ENCODE measurements around the gene ZNF414.

ZNF414 gene

DNA sequence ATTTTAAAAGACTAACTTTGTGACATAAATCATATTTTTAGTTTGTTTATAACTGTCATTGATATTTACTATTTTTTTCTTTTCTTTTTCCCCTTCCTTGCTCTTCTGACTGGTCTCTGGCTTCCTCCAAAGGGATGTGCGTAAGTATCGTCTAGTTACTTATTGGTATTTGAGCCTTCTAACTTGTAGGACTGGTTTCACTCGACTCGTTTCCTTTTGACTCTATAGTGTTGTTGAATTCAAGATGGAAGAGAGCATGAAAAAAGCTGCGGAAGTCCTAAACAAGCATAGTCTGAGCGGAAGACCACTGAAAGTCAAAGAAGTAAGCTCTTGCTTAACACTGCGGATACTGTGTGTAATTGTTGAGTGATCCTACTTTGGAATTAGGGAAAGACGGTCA is 50.6 kb downstream of the ZNF414 start:
- no peaks in the 10 kb centered on the region for H3F3A ChIP-seq (ENCODE audit: low read depth)
- no peak overlapping the region for H2AFZ ChIP-seq (ENCODE audit: low read length)
- no peaks in the 10 kb centered on the region for H3K9me3 ChIP-seq (ENCODE audit: insufficient read depth, low read depth, low read length)
- no peak overlapping the region for H3K4me3 ChIP-seq (ENCODE audit: low read length, poor library complexity, severe bottlenecking)
- no peaks in the 10 kb centered on the region for H3K4me1 ChIP-seq (ENCODE audit: insufficient read depth, low read length, poor library complexity, severe bottlenecking)
- H4K20me1 ChIP-seq (ENCODE audit: insufficient read depth, low read length, poor library complexity, severe bottlenecking): peaks cover 94% of the 10 kb centered on the region
- H3K27me3 ChIP-seq (ENCODE audit: insufficient read depth, low read length, poor library complexity, severe bottlenecking): no peaks in the 10 kb centered on the region
- H3K79me2 ChIP-seq (ENCODE audit: insufficient read depth, low read length): peaks cover 94% of the 10 kb centered on the region
- H3K9ac ChIP-seq (ENCODE audit: low read depth, low read length, poor library complexity, severe bottlenecking): no peak overlapping the region
- H3K9me2 ChIP-seq (replicated peaks; ENCODE audit: low read depth, low read length): no peaks in the 10 kb centered on the region
- peaks cover 99% of the 10 kb centered on the region for H3K36me3 ChIP-seq (ENCODE audit: insufficient read depth, low read length)
- H3K4me2 ChIP-seq (ENCODE audit: low read depth, low read length, poor library complexity, severe bottlenecking): no peak overlapping the region
- TF ChIP-seq, protein P1, sequence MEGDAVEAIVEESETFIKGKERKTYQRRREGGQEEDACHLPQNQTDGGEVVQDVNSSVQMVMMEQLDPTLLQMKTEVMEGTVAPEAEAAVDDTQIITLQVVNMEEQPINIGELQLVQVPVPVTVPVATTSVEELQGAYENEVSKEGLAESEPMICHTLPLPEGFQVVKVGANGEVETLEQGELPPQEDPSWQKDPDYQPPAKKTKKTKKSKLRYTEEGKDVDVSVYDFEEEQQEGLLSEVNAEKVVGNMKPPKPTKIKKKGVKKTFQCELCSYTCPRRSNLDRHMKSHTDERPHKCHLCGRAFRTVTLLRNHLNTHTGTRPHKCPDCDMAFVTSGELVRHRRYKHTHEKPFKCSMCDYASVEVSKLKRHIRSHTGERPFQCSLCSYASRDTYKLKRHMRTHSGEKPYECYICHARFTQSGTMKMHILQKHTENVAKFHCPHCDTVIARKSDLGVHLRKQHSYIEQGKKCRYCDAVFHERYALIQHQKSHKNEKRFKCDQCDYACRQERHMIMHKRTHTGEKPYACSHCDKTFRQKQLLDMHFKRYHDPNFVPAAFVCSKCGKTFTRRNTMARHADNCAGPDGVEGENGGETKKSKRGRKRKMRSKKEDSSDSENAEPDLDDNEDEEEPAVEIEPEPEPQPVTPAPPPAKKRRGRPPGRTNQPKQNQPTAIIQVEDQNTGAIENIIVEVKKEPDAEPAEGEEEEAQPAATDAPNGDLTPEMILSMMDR (conservative IDR thresholded peaks at IDR 0.05; ENCODE audit: low read length): no peak
- no peak for TF ChIP-seq EZH2phosphoT487 (IDR thresholded peaks at IDR 0.05; ENCODE audit: borderline replicate concordance)

DNA sequence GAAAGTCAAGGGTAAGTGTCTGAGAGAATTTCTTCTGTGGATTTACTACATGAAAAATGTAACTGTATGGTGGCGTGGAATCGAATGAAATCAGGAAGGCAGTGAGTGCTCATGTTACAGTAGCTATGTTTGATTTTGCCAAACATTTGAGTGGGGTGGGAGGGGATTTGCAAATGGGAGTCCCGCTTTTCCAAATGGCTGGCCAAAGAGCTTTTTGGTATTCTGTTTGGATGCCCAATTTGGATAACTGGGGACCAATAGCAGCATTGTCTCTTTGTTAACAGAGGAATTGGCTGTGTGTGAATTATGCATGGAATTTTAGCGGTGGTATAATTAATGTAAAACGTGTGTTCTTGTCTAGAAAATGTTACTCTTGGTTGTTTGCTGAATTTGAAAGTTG is 51.4 kb downstream of the ZNF414 start:
- Histone ChIP-seq H3K9me3 (ENCODE audit: insufficient read depth, low read depth, low read length) (no peaks in the 10 kb centered on the region), H3K4me1 (ENCODE audit: insufficient read depth, low read length, poor library complexity, severe bottlenecking) (peaks cover under 1% of the 10 kb centered on the region), H3K79me2 (ENCODE audit: insufficient read depth, low read length) (peaks cover 96% of the 10 kb centered on the region), H3K4me3 (ENCODE audit: low read length, poor library complexity, severe bottlenecking) (no peak overlapping the region), H3F3A (ENCODE audit: low read depth) (no peaks in the 10 kb centered on the region), H3K9me2 (replicated peaks; ENCODE audit: low read depth, low read length) (no peaks in the 10 kb centered on the region), H3K9ac (ENCODE audit: low read depth, low read length, poor library complexity, severe bottlenecking) (no peak overlapping the region), H3K4me2 (ENCODE audit: low read depth, low read length, poor library complexity, severe bottlenecking) (no peak overlapping the region), H2AFZ (ENCODE audit: low read length) (no peak overlapping the region), H3K27me3 (ENCODE audit: insufficient read depth, low read length, poor library complexity, severe bottlenecking) (no peaks in the 10 kb centered on the region), H3K36me3 (ENCODE audit: insufficient read depth, low read length) (peaks cover 99% of the 10 kb centered on the region), H4K20me1 (ENCODE audit: insufficient read depth, low read length, poor library complexity, severe bottlenecking) (peaks cover 97% of the 10 kb centered on the region)
- TF ChIP-seq EZH2phosphoT487 (IDR thresholded peaks at IDR 0.05; ENCODE audit: borderline replicate concordance): no peak
- TF ChIP-seq, protein P1 (conservative IDR thresholded peaks at IDR 0.05; ENCODE audit: low read length): no peak

DNA sequence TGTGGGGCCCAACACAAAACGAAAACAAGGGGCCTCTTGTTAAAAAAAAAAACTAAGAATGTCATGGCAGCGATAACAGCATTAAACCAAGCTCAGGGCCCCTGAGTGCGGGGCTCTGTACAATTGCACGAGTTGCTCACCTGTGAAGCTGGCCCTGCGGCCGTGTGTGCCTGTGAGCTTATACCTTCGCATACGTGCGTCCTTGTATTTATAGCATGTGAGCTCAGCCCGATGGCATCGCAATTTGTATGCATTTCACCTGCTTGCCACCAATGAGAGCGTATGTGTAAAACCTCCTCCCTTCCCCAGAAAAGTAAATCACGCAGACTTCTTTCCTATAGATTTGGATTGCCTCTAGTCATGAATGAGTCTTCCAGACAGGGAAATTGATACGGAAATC is 52.1 kb downstream of the ZNF414 start:
- peaks cover 97% of the 10 kb centered on the region for H4K20me1 ChIP-seq (ENCODE audit: insufficient read depth, low read length, poor library complexity, severe bottlenecking)
- no peaks in the 10 kb centered on the region for H3F3A ChIP-seq (ENCODE audit: low read depth)
- no peaks in the 10 kb centered on the region for H3K27me3 ChIP-seq (ENCODE audit: insufficient read depth, low read length, poor library complexity, severe bottlenecking)
- H3K9me2 ChIP-seq (replicated peaks; ENCODE audit: low read depth, low read length): no peaks in the 10 kb centered on the region
- H3K9ac ChIP-seq (ENCODE audit: low read depth, low read length, poor library complexity, severe bottlenecking): no peak overlapping the region
- H3K36me3 ChIP-seq (ENCODE audit: insufficient read depth, low read length): peaks cover 99% of the 10 kb centered on the region
- H3K4me2 ChIP-seq (ENCODE audit: low read depth, low read length, poor library complexity, severe bottlenecking): no peak overlapping the region
- peaks cover 96% of the 10 kb centered on the region for H3K79me2 ChIP-seq (ENCODE audit: insufficient read depth, low read length)
- no peak overlapping the region for H3K4me3 ChIP-seq (ENCODE audit: low read length, poor library complexity, severe bottlenecking)
- peaks cover 5% of the 10 kb centered on the region for H3K4me1 ChIP-seq (ENCODE audit: insufficient read depth, low read length, poor library complexity, severe bottlenecking)
- no peaks in the 10 kb centered on the region for H3K9me3 ChIP-seq (ENCODE audit: insufficient read depth, low read depth, low read length)
- H2AFZ ChIP-seq (ENCODE audit: low read length): no peak overlapping the region
- TF ChIP-seq, protein P1 (conservative IDR thresholded peaks at IDR 0.05; ENCODE audit: low read length): no peak
- TF ChIP-seq EZH2phosphoT487 (IDR thresholded peaks at IDR 0.05; ENCODE audit: borderline replicate concordance): no peak
